Upper lobe of right lung (tissue), 1 donor: ENCODE measurements around the gene BYSL. TPM values are rescaled to one million over a fixed set of nuclear protein-coding genes. Genes with fewer than 3 reads are reported as not detected.

Source experiments
- ATAC-seq: fragments of 200-7000 bp; cut with Tn5 transposase; one replicate; pipeline ENCODE4 v1.9.1; 2020; ENCODE audit warnings: mild to moderate bottlenecking, moderate library complexity
- DNase-seq: peaks from one replicate; pipeline ENCODE4 v3.0.0-alpha.2; 2020
- H3K27ac ChIP-seq: fragments of 200-600 bp; one replicate; pipeline ENCODE4 v1.8.0; 2022
- H3K27me3 ChIP-seq: fragments of 200-600 bp; one replicate; pipeline ENCODE4 v1.8.0; 2022; ENCODE audit warnings: mild to moderate bottlenecking
- H3K36me3 ChIP-seq: fragments of 200-600 bp; one replicate; pipeline ENCODE4 v1.8.0; 2022
- H3K4me1 ChIP-seq: fragments of 200-600 bp; one replicate; pipeline ENCODE4 v1.8.0; 2022
- H3K4me3 ChIP-seq: fragments of 200-600 bp; one replicate; pipeline ENCODE4 v1.8.0; 2022; ENCODE audit warnings: mild to moderate bottlenecking
- H3K9me3 ChIP-seq: fragments of 200-600 bp; one replicate; pipeline ENCODE4 v1.8.0; 2022
- intact Hi-C: fragments of 100-400 bp; cut with DNase I; formaldehyde crosslinking; loops from one replicate; pipeline ENCODE4 v1.11.0; 2022
- total RNA-seq: library from RNA; stranded (reverse); fragmentation: NEBNext Ultra II Directional; extraction: Animal tissue kit (Norgen Biotek cat#: 25700); gene quantifications from one replicate; pipeline ENCODE4 v1.2.1, GENCODE V29; 2021
- TF ChIP-seq, protein P1 (sequence below): fragments of 200-600 bp; IDR thresholded peaks from one replicate; pipeline ENCODE4 v1.8.0; 2022; ENCODE audit warnings: antibody characterized with exemption
- donor health status: DM: no; HTN: yes; CAD: no; lungs with severe emphysema.

Gene BYSL
- total RNA-seq, 1 donor from 2014 or later, result 11.6 TPM

GRCh38 chr6:41901882-41902519 is 19.3 kb upstream of the BYSL start:
- H3K4me1 ChIP-seq, result no peaks in the 10 kb centered on the region
- H3K9me3 ChIP-seq, result no peaks in the 10 kb centered on the region
- intact Hi-C loops, result no loop called here
- TF ChIP-seq, protein P1, sequence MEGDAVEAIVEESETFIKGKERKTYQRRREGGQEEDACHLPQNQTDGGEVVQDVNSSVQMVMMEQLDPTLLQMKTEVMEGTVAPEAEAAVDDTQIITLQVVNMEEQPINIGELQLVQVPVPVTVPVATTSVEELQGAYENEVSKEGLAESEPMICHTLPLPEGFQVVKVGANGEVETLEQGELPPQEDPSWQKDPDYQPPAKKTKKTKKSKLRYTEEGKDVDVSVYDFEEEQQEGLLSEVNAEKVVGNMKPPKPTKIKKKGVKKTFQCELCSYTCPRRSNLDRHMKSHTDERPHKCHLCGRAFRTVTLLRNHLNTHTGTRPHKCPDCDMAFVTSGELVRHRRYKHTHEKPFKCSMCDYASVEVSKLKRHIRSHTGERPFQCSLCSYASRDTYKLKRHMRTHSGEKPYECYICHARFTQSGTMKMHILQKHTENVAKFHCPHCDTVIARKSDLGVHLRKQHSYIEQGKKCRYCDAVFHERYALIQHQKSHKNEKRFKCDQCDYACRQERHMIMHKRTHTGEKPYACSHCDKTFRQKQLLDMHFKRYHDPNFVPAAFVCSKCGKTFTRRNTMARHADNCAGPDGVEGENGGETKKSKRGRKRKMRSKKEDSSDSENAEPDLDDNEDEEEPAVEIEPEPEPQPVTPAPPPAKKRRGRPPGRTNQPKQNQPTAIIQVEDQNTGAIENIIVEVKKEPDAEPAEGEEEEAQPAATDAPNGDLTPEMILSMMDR, result peak; percentile 33
- no peak for DNase-seq
- H3K36me3 ChIP-seq, result peaks cover 36% of the 10 kb centered on the region
- H3K4me3 ChIP-seq, result no peak overlapping the region
- H3K27me3 ChIP-seq, result no peaks in the 10 kb centered on the region
- peak; percentile 71 for ATAC-seq
- H3K27ac ChIP-seq, result no peak overlapping the region

- ATAC-seq (no peak), DNase-seq (no peak)
- intact Hi-C loops, result no loop called here
- H3K27ac ChIP-seq, result no peak overlapping the region
- H3K4me3 ChIP-seq, result no peak overlapping the region
- H3K4me1 ChIP-seq, result no peaks in the 10 kb centered on the region
- TF ChIP-seq, protein P1, result no peak
- H3K36me3 ChIP-seq, result peaks cover 75% of the 10 kb centered on the region
- no peaks in the 10 kb centered on the region for H3K9me3 ChIP-seq
- no peaks in the 10 kb centered on the region for H3K27me3 ChIP-seq
Observed at GRCh38 chr6:41909727-41910126, 11.6 kb upstream of the BYSL start.

DNA sequence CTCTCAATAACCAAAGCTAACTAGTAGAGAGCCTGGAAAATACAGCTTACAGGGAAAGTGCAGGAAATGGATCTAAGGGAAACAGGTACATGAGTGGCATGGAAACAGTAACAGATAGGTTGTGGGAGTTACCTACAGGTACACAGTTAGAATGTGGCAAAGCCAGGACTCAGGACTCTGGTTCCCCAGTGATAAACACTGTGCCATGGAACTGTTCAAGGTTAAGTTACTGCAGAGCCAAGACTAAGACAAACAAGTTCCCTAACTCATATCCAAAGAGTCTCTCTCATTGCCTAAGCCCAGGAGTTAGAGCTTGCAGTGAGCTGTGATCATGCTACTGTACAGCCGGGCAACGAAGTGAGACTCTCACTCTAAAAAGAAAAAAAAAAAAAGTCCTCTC is 7.0 kb upstream of the BYSL start:
- intact Hi-C loops, result no loop called here
- H3K36me3 ChIP-seq, result peaks cover 50% of the 10 kb centered on the region
- no peak for ATAC-seq
- no peak overlapping the region for H3K4me3 ChIP-seq
- TF ChIP-seq, protein P1, result no peak
- H3K27me3 ChIP-seq, result no peaks in the 10 kb centered on the region
- no peak overlapping the region for H3K27ac ChIP-seq
- peaks cover 6% of the 10 kb centered on the region for H3K4me1 ChIP-seq
- H3K9me3 ChIP-seq, result no peaks in the 10 kb centered on the region
- DNase-seq, result no peak

GRCh38 chr6:41914869-41915530 is 6.3 kb upstream of the BYSL start:
- TF ChIP-seq, protein P1, result no peak
- intact Hi-C loops, result no loop called here
- DNase-seq (no peak), ATAC-seq (no peak)
- Histone ChIP-seq H3K4me1 (peaks cover 11% of the 10 kb centered on the region), H3K36me3 (peaks cover 49% of the 10 kb centered on the region), H3K27me3 (no peaks in the 10 kb centered on the region), H3K27ac (no peak overlapping the region), H3K9me3 (no peaks in the 10 kb centered on the region), H3K4me3 (no peak overlapping the region)

DNA sequence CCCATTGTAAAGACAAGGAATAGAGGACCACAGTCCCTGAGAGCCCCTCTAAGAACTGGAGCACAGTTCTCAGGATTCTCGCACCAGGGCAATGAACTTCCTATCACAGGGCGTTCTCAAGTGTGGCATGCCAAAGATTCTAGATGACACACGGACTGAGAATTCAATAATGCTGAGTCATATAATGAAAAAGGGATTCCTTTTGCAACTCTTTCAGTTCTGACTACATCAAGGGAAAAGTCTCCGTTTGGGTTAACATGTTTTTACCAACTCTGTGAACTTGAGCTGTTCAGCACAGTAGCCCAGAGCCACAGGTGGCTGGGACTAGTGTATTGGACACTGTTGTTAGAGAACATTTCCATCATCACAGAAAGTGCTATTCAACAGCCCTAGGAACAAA is 3.8 kb upstream of the BYSL start:
- Histone ChIP-seq H3K27ac (no peak overlapping the region), H3K36me3 (peaks cover 42% of the 10 kb centered on the region), H3K9me3 (no peaks in the 10 kb centered on the region), H3K4me3 (no peak overlapping the region), H3K4me1 (peaks cover 22% of the 10 kb centered on the region), H3K27me3 (no peaks in the 10 kb centered on the region)
- DNase-seq, result no peak
- intact Hi-C loops, result no loop called here
- TF ChIP-seq, protein P1, result no peak
- no peak for ATAC-seq
